ENCODE measurements around the gene TRMT6.

Gene TRMT6

GRCh38 chr20:5895626-5896025, 54.7 kb downstream of the TRMT6 start:
- intact Hi-C loops (cut with DNase I; ENCODE audit: low total_unique reads), result no loop called here
- Histone ChIP-seq H3K4me3 (no peak overlapping the region), H3K27me3 (no peaks in the 10 kb centered on the region), H3K27ac (no peak overlapping the region), H3K9me3 (no peaks in the 10 kb centered on the region), H3K4me1 (no peaks in the 10 kb centered on the region), H3K36me3 (no peaks in the 10 kb centered on the region)
- no peak for DNase-seq
- TF ChIP-seq CTCF (IDR thresholded peaks at IDR 0.05), result no peak

- Histone ChIP-seq H3K27me3 (no peaks in the 10 kb centered on the region), H3K4me1 (no peaks in the 10 kb centered on the region), H3K9me3 (no peaks in the 10 kb centered on the region), H3K27ac (no peak overlapping the region), H3K4me3 (no peak overlapping the region), H3K36me3 (no peaks in the 10 kb centered on the region)
- TF ChIP-seq CTCF (IDR thresholded peaks at IDR 0.05), result no peak
- intact Hi-C loops (cut with DNase I; ENCODE audit: low total_unique reads), result no loop called here
- DNase-seq, result no peak
Observed at GRCh38 chr20:5893621-5894020, 56.7 kb downstream of the TRMT6 start.

GRCh38 chr20:5893052-5893451, 57.3 kb downstream of the TRMT6 start:
- TF ChIP-seq CTCF (IDR thresholded peaks at IDR 0.05), result no peak
- DNase-seq, result no peak
- Histone ChIP-seq H3K4me3 (no peak overlapping the region), H3K36me3 (no peaks in the 10 kb centered on the region), H3K27ac (no peak overlapping the region), H3K9me3 (no peaks in the 10 kb centered on the region), H3K27me3 (no peaks in the 10 kb centered on the region), H3K4me1 (no peaks in the 10 kb centered on the region)
- intact Hi-C loops (cut with DNase I; ENCODE audit: low total_unique reads), result no loop called here

GRCh38 chr20:5890773-5891441, 59.4 kb downstream of the TRMT6 start:
- Histone ChIP-seq H3K4me3 (no peak overlapping the region), H3K4me1 (no peaks in the 10 kb centered on the region), H3K9me3 (no peaks in the 10 kb centered on the region), H3K27me3 (peaks cover 0 to 2% of the 10 kb centered on the region in 2 donors), H3K36me3 (no peaks in the 10 kb centered on the region), H3K27ac (no peak overlapping the region)
- no peak for DNase-seq
- intact Hi-C loops (cut with DNase I; ENCODE audit: low total_unique reads), result no loop called here
- TF ChIP-seq CTCF (IDR thresholded peaks at IDR 0.05), result no peak

GRCh38 chr20:5888041-5888440, 62.3 kb downstream of the TRMT6 start:
- no peak overlapping the region for H3K27ac ChIP-seq

More at GRCh38 chr20:5888041-5888440, 62.3 kb downstream of the TRMT6 start:
- Histone ChIP-seq H3K27me3 (peaks cover 0 to 3% of the 10 kb centered on the region in 2 donors), H3K36me3 (no peaks in the 10 kb centered on the region), H3K9me3 (no peaks in the 10 kb centered on the region), H3K4me3 (no peak overlapping the region), H3K4me1 (no peaks in the 10 kb centered on the region)
- no peak for TF ChIP-seq CTCF (IDR thresholded peaks at IDR 0.05)
- intact Hi-C loops (cut with DNase I; ENCODE audit: low total_unique reads), result loop anchor here (10.0 kb wide), 1 partner anchor 757 kb away; no protein-coding TSS in a partner anchor
- no peak for DNase-seq
